ENCODE results near the gene NDEL1.

NDEL1 gene

GRCh38 chr17:8479431-8479947 lies 43.8 kb downstream of the NDEL1 start:
- no peak for TF ChIP-seq CTCF (IDR thresholded peaks at IDR 0.05)

- TF ChIP-seq CTCF (IDR thresholded peaks at IDR 0.05): no peak
Measured at GRCh38 chr17:8480011-8480976, 44.6 kb downstream of the NDEL1 start.

GRCh38 chr17:8481089-8481488 lies 45.4 kb downstream of the NDEL1 start:
- no peak for TF ChIP-seq CTCF (IDR thresholded peaks at IDR 0.05)

- TF ChIP-seq CTCF (IDR thresholded peaks at IDR 0.05): no peak
Measured at GRCh38 chr17:8481703-8482102, 46.0 kb downstream of the NDEL1 start.

- TF ChIP-seq CTCF (IDR thresholded peaks at IDR 0.05): no peak
Measured at GRCh38 chr17:8482546-8482945, 46.9 kb downstream of the NDEL1 start.

- TF ChIP-seq CTCF (IDR thresholded peaks at IDR 0.05): no peak
Measured at GRCh38 chr17:8484465-8484864, 48.8 kb downstream of the NDEL1 start.

GRCh38 chr17:8485491-8485890 lies 49.8 kb downstream of the NDEL1 start:
- no peak for TF ChIP-seq CTCF (IDR thresholded peaks at IDR 0.05)
